ENCODE results near the gene DYNLT4. TPM values are rescaled to one million over a fixed set of nuclear protein-coding genes. Genes with fewer than 3 reads are reported as not detected.

The DYNLT4 gene
- total RNA-seq, 2 experiments from 2014 or later: 0.62 to 0.67 TPM

GRCh38 chr1:44757420-44757819 lies 49.7 kb downstream of the DYNLT4 start:
- CTCF ChIA-PET: no interaction called here
- no peaks in the 10 kb centered on the region for H3K9me3 Mint-ChIP-seq
- H3K4me3 Mint-ChIP-seq: no peak overlapping the region
- H3K36me3 Mint-ChIP-seq (ENCODE audit: low read depth): peaks cover 72% of the 10 kb centered on the region
- no peaks in the 10 kb centered on the region for H3K27me3 Mint-ChIP-seq (ENCODE audit: low read depth)
- peaks cover 7% of the 10 kb centered on the region for H3K4me1 Mint-ChIP-seq (ENCODE audit: low read depth)
- H3K27ac Mint-ChIP-seq: no peak overlapping the region
- DNase-seq: no peak
- intact Hi-C loops (cut with micrococcal nuclease): no loop called here

Other genes with a start within 250 kb of the DYNLT4 start
- 1 to 10 TPM; 4.5 to 4.9 TPM for gene TMEM53, start 132.9 kb downstream of the DYNLT4 start, total RNA-seq
- 100 to 1,000 TPM; 143 to 155 TPM for gene ARMH1, start 132.6 kb downstream of the DYNLT4 start, total RNA-seq
- gene RNU5D-1, start 76.2 kb downstream of the DYNLT4 start, total RNA-seq: not detected
- 100 to 1,000 TPM; 147 to 154 TPM for gene KIF2C, start 67.5 kb downstream of the DYNLT4 start, total RNA-seq
- gene RPS8, start 31.8 kb downstream of the DYNLT4 start, total RNA-seq: 1,000 to 10,000 TPM; 3,619 to 3,772 TPM
- gene BEST4, start 19.2 kb downstream of the DYNLT4 start, total RNA-seq: under 1 TPM; 0.74 to 0.79 TPM
- gene PLK3, start 7.0 kb downstream of the DYNLT4 start, total RNA-seq: 10 to 100 TPM; 44.2 to 46.7 TPM
- 1 to 10 TPM; 5.9 to 6.7 TPM for gene BTBD19, start 1.2 kb upstream of the DYNLT4 start, total RNA-seq
- 1 to 10 TPM in 1 of 2 experiments, under 1 TPM in 1; 0.94 to 1.0 TPM for gene PTCH2, start 35.9 kb upstream of the DYNLT4 start, total RNA-seq
- gene EIF2B3, start 179.2 kb upstream of the DYNLT4 start, total RNA-seq: 10 to 100 TPM; 43.5 to 48.3 TPM
- gene HECTD3, start 204.0 kb upstream of the DYNLT4 start, total RNA-seq: 10 to 100 TPM; 14.3 to 16.9 TPM
- gene UROD, start 204.9 kb upstream of the DYNLT4 start, total RNA-seq: 100 to 1,000 TPM; 117 to 126 TPM

Measured in activated naive CD4-positive, alpha-beta T cell treated with anti-CD3 and anti-CD28 coated beads for 36 hours (primary cell).